GM18498 (cell line): ENCODE data around the gene TEAD1.

Experiments used
- ATAC-seq: cut with Tn5 transposase; IDR thresholded peaks from one replicate; pipeline ENCODE4 v1.9.1; 2021; ENCODE audit warnings: mild to moderate bottlenecking, moderate library complexity; ENCODE audit not compliant: unreplicated experiment

TEAD1 gene

GRCh38 chr11:12685229-12685628 is 11.0 kb downstream of the TEAD1 start:
- ATAC-seq = no peak

DNA sequence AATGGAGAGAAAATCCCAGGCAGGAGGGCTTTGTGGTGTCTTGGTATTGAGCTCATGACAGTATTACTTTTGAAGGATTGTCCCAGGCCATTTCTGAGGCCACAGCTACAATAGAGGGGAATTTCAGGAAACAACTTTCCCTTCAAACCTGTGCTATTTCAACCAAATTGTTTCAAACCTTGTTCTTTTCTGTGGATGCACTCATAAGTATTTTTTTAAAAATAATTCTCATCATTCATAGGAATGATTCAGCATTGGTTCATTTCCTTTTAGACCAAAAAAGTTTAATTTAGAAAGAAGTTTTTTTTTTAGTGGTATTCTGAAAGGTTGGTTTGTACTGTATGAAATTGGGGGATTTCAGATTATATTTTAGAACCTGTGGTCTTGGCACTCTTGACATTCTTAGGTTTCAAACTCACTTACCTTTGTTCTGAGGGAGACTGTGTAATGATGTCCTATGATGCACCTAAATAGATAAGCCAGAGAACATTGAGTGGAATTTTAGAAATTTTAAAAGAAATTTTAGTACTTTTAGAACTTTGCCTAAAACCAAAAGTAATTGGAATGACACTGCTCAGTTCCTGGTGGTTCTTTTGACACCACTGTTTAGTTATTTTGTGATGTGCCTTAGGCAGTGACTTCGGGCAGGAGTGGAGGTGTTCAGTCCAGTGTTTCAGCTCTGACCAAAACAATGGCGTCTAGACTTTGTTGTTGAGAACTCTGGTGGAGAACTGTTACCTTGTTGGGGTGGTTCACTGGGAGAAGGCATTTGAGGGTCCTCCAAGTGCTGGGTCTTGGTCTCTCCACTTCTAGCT is 12.2 kb downstream of the TEAD1 start:
- no peak for ATAC-seq

- no peak for ATAC-seq
Measured at GRCh38 chr11:12687216-12687623, 13.0 kb downstream of the TEAD1 start.

- no peak for ATAC-seq
Measured at GRCh38 chr11:12687740-12688139, 13.5 kb downstream of the TEAD1 start.

- ATAC-seq = no peak
Measured at GRCh38 chr11:12689029-12689755, 15.0 kb downstream of the TEAD1 start.

DNA sequence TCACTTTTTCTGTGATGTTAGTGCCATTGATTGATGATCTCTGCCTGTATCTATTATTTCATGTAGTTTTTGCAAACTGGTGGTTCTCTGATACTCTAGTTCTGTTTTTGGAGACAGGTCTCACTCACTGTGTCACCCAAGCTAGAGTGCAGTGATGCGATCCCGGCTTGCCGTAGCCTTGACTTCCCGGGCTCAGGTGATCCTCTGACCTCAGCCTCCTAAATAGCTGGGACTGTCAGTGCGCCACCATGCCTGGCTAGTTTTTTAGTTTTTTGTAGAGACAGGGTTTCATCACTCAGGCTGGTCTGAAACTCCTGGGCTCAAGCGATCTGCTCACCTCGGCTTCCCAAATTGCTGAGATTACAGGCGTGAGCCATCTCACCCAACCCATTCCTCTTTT is 16.4 kb downstream of the TEAD1 start:
- ATAC-seq = no peak

DNA sequence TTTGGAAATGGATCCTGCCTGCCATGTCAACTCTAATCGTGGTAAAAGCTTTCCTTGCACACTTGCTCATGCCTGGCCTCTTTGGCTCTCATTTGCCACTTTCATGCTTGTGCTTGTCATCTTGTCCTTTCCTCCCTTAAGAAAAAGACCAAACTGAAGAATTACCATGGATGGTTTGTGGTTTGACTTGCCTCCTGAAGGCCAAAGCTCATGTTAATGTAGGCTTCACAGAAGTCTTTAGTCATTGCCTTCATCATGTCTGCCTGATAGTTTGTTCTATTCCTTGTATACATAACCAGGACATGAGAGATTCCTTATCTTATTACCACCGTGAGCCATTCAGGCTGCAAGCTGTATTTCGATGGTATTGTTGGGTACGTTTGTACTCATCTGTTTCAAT is 17.3 kb downstream of the TEAD1 start:
- ATAC-seq = no peak

DNA sequence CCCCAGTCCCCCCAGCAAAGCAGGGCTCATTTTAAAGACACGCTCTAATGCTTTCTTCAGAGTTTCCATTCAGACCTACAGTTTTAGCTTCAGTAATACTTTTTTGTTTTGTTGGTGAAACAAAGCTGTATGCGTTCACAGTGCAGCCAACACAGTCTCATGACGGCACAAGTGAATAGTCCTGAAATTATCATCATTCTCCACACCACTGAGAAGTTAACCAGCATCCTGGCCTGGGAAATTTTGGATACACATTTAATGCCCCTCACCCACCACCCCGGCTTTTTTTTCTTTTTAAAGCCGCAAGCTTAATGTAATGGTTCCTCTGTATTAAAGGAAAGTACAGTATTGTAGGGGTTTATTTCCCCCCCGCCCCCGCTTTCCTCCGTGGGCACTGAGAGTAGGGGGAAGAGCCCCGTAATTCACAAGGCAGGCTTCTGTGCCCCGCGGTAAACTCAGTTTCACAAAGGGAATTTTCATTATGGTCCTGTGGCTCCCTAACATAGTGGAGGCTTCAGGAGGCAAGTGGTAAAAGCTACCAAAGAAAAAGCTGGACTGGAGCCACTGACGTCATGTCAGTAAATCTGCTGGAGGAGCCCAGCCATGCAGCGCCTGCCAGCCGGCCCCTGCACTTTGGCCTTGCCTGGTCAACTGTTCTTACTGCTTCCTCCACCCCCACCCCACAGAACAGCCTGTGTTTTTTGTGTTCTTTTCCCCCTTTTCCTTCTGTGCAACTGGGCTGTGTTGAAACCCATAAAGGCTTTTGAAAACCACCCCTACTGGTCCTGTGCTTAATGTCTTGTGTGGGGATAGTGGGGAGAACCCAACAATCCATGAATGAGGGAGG is 18.2 kb downstream of the TEAD1 start:
- ATAC-seq = no peak

GRCh38 chr11:12693094-12693478 is 18.9 kb downstream of the TEAD1 start:
- no peak for ATAC-seq

DNA sequence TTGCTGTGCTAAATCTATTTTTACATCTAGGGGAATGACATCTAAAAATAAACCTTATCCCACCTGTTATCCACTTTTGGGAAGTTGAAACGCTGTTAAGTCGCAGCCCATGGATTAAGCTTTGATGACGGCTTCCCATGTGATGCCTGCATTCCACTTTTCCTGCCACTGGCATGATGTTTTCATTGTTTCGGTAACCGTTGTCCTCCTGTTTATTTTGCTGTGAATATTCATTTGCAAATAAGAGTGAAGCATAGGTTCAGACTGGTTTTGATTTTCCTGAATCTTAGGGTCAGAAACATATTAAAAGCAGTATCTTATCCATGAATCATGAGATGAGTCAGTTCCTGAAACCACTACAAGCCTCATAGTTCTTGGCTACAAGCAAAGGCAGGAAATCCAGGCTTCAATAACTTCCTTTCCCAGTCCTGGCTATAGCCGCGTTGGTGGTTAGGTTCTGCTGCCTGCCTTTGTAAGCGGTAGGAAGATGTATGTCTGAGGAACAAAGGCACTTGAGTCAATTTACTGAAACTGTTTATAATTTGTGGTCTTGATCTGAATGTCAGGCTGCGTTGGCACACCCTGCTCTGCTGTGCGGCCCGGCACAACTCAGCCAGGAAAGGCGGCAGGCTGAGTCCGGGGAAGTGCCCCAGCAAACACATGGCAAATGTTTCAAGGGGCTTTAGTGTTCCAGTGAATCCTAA is 19.4 kb downstream of the TEAD1 start:
- no peak for ATAC-seq

GRCh38 chr11:12694183-12694531 is 19.9 kb downstream of the TEAD1 start:
- no peak for ATAC-seq

DNA sequence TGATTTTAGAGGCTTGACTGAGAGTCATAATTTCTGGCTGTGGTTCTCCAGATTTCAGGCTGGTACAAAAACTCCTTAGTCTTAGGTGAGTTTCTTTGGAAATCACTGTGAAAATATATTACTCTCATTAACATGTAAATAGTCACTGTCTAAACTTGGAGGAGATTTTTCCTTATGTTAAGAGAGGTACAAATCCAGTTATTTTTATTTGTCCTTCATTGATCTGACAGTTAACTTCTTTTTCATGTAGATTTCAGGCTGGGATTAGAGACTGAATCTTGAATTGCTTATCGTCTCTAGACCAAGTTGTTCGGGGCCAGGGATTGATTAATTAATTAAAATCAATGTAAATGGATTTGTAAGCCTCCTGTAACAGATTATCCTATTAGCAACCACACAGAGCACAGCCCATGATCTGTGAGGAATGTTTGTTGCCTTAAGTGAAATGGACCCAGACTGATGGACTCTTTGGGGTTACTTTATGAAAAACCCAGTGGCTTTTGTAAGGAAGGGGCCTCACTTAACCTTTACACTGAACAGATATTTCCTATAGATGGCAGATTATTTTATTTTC is 21.1 kb downstream of the TEAD1 start:
- ATAC-seq = no peak

DNA sequence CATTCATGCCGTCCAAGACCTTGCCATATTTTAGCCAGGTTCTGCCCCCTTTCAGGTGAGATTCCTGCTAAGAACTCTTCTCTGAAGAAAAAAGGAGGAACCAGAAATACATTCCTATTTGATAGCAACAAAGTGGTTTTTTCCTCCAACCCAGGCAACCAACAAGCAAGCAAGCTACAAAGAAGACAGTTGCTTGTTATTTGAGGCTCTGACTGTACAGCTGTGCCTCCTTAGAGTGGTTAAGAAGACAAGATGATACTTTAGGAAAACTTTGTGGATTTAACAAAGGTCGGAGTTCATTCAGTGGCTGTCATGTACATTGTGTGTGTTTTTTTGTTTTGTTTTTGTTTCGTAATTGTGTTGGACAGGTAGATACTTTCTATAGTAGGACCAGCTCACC is 21.7 kb downstream of the TEAD1 start:
- ATAC-seq = no peak

- no peak for ATAC-seq
Measured at GRCh38 chr11:12696911-12697581, 22.8 kb downstream of the TEAD1 start.

DNA sequence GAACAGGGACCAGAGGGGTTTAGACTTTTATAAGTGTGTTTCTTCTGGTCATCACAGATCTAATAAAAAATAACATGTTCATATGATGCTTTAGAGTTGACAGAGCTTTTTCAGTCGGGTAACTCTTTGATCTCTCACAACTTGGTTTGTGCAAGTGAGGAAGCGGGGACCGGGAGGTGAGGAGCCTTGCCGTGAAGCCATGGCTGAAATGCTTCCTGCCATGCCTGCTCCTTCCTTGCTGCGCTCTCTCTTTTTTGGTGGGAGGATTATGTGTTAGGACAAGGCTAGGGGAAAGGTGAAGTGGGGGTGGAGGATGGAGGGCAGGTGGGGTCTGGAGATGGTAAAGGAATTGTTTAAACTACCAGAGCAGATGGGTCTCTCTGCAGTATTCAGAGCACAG is 23.8 kb downstream of the TEAD1 start:
- ATAC-seq = no peak

GRCh38 chr11:12701811-12702592 is 27.8 kb downstream of the TEAD1 start:
- ATAC-seq = no peak

DNA sequence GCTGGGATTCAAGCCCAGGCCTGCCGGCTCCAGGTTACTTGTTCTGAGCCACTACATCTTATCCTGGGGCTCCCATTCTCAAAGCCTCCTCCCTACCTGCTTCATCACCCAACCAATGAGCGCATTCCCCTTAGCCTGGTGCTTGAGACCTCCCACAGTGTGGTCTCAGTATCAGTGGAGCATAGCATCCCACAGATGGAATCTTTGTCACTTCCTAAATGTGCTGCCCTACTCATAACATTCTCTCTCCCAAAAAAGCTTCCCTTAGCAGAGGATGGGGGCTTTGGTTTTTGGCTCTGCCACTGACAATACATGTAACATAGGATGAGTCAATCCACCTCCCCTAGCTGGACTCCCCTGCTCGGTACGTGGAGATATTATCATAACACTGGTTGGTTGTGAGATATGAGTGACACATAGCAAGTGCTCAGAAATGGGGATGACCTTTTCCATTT is 28.8 kb downstream of the TEAD1 start:
- no peak for ATAC-seq

GRCh38 chr11:12704049-12704448 is 29.8 kb downstream of the TEAD1 start:
- ATAC-seq = no peak

- ATAC-seq = no peak
Measured at GRCh38 chr11:12705874-12706273, 31.7 kb downstream of the TEAD1 start.
